Colonic mucosa (tissue), 4 donors: Measurements from ENCODE around the gene NEURL2. TPM values are rescaled to one million over a fixed set of nuclear protein-coding genes. Genes with fewer than 3 reads are reported as not detected.

ENCODE experiments used
- DNase-seq: peaks from one replicate; pipeline ENCODE4 v3.0.0-alpha.2; 2020
- H3K27ac ChIP-seq: fragments of 200-600 bp; one replicate; pipeline ENCODE4 v1.8.0; 2021
- H3K27me3 ChIP-seq: fragments of 200-600 bp; one replicate; pipeline ENCODE4 v1.8.0; 2021
- H3K36me3 ChIP-seq: fragments of 200-600 bp; one replicate; pipeline ENCODE4 v1.8.0; 2021
- H3K4me1 ChIP-seq: fragments of 200-600 bp; one replicate; pipeline ENCODE4 v1.8.0; 2021; ENCODE audit warnings: mild to moderate bottlenecking
- H3K4me3 ChIP-seq: fragments of 200-600 bp; one replicate; pipeline ENCODE4 v1.8.0; 2021
- H3K9ac ChIP-seq, 2 donors: one replicate each; pipeline ENCODE4 v1.7.0; 2013; ENCODE audit warnings: control low read depth in 2 of 2, low read depth in 2 of 2, low read length in 2 of 2
- H3K9me3 ChIP-seq: fragments of 200-600 bp; one replicate; pipeline ENCODE4 v1.8.0; 2021
- CTCF ChIP-seq: fragments of 200-600 bp; IDR thresholded peaks from one replicate; pipeline ENCODE4 v1.8.0; 2022; ENCODE audit warnings: antibody characterized with exemption, mild to moderate bottlenecking
- intact Hi-C: fragments of 100-400 bp; cut with DNase I; formaldehyde crosslinking; loops from one replicate; pipeline ENCODE4 v1.14.1; 2022
- total RNA-seq, 2 donors: library from RNA; stranded (reverse); fragmentation: NEBNext Ultra II Directional in 1 of 2; extraction: Animal tissue kit (Norgen Biotek cat#: 25700) in 1 of 2; gene quantifications; one replicate each; pipeline ENCODE4 v1.2.1, GENCODE V29; 2021
- donor health status: healthy.
- donor health status: DM: no; HTN: no; CAD: no.
- donor health status: DM: no; HTN: no; CAD: no.

The NEURL2 gene
- total RNA-seq, 2 donors from 2014 or later, result 3.5 to 4.0 TPM

- Histone ChIP-seq H3K4me1 (peaks cover 6% of the 10 kb centered on the region), H3K4me3 (no peak overlapping the region), H3K9ac (no peak overlapping the region), H3K36me3 (no peaks in the 10 kb centered on the region), H3K27ac (no peak overlapping the region), H3K9me3 (no peaks in the 10 kb centered on the region), H3K27me3 (no peaks in the 10 kb centered on the region)
- DNase-seq, result no peak
- intact Hi-C loops, result no loop called here
- TF ChIP-seq CTCF, result no peak
Observed at GRCh38 chr20:45852326-45852725, 38.7 kb downstream of the NEURL2 start.

- no peak overlapping the region for H3K27ac ChIP-seq
- intact Hi-C loops, result no loop called here
- no peak for TF ChIP-seq CTCF
Observed at GRCh38 chr20:45851501-45851900, 39.5 kb downstream of the NEURL2 start.

GRCh38 chr20:45850926-45851325 is 40.1 kb downstream of the NEURL2 start:
- H3K27me3 ChIP-seq, result no peaks in the 10 kb centered on the region
- DNase-seq, result no peak
- no peak overlapping the region for H3K9ac ChIP-seq
- intact Hi-C loops, result no loop called here
- H3K36me3 ChIP-seq, result peaks cover 2% of the 10 kb centered on the region
- H3K4me1 ChIP-seq, result peaks cover under 1% of the 10 kb centered on the region
- no peak for TF ChIP-seq CTCF
- no peak overlapping the region for H3K4me3 ChIP-seq
- H3K27ac ChIP-seq, result no peak overlapping the region
- no peaks in the 10 kb centered on the region for H3K9me3 ChIP-seq

More at GRCh38 chr20:45851501-45851900, 39.5 kb downstream of the NEURL2 start:
- no peak for DNase-seq
- H3K27me3 ChIP-seq, result no peaks in the 10 kb centered on the region
- H3K9ac ChIP-seq, result no peak overlapping the region
- no peaks in the 10 kb centered on the region for H3K36me3 ChIP-seq
- H3K4me3 ChIP-seq, result no peak overlapping the region
- H3K9me3 ChIP-seq, result no peaks in the 10 kb centered on the region
- H3K4me1 ChIP-seq, result peaks cover 6% of the 10 kb centered on the region

- DNase-seq, result no peak
- Histone ChIP-seq H3K9ac (no peak overlapping the region), H3K4me1 (no peaks in the 10 kb centered on the region), H3K9me3 (no peaks in the 10 kb centered on the region), H3K27ac (no peak overlapping the region), H3K36me3 (peaks cover 3% of the 10 kb centered on the region), H3K4me3 (no peak overlapping the region), H3K27me3 (no peaks in the 10 kb centered on the region)
- no peak for TF ChIP-seq CTCF
- intact Hi-C loops, result no loop called here
Observed at GRCh38 chr20:45850238-45850637, 40.8 kb downstream of the NEURL2 start.

GRCh38 chr20:45848969-45849582 is 41.9 kb downstream of the NEURL2 start:
- Histone ChIP-seq H3K27me3 (no peaks in the 10 kb centered on the region), H3K9me3 (no peaks in the 10 kb centered on the region), H3K27ac (no peak overlapping the region), H3K4me3 (no peak overlapping the region), H3K36me3 (peaks cover 3% of the 10 kb centered on the region), H3K4me1 (no peaks in the 10 kb centered on the region), H3K9ac (no peak overlapping the region)
- DNase-seq, result no peak
- TF ChIP-seq CTCF, result no peak
- intact Hi-C loops, result no loop called here
